Stimulated activated effector memory CD8-positive, alpha-beta T cell treated with anti-CD3 and anti-CD28 coated beads, Interleukin-12 subunit alpha, Interleukin-12 subunit beta, amount 100 ng/mL, for 72 hours (primary cell): ENCODE measurements around the gene ALDH7A1.
A peak's percentile ranks its signal among the peaks of the same experiment; 100 is the strongest.

Source experiments
- ATAC-seq: fragments of 150-1000 bp; cut with Tn5 transposase; 2 replicates; pipeline ENCODE4 v1.10.0; 2021
- DNase-seq, 2 donors: peaks; one replicate each; pipeline ENCODE4 v3.0.0; 2021 to 2022; ENCODE audit warnings: low spot score in 2 of 2
- H3K27ac Mint-ChIP-seq: one replicate; pipeline ENCODE4 v1.8.0; 2022; ENCODE audit warnings: mild to moderate bottlenecking, mixed read lengths
- H3K36me3 Mint-ChIP-seq: one replicate; pipeline ENCODE4 v1.8.0; 2022; ENCODE audit warnings: mild to moderate bottlenecking, mixed read lengths
- H3K4me1 Mint-ChIP-seq: one replicate; pipeline ENCODE4 v1.8.0; 2022; ENCODE audit warnings: mixed read lengths
- H3K4me3 Mint-ChIP-seq: one replicate; pipeline ENCODE4 v1.8.0; 2022; ENCODE audit warnings: mild to moderate bottlenecking, mixed read lengths
- H3K9me3 Mint-ChIP-seq: one replicate; pipeline ENCODE4 v1.8.0; 2022; ENCODE audit warnings: mixed read lengths

ALDH7A1 gene

GRCh38 chr5:126487596-126487995 is 107.4 kb downstream of the ALDH7A1 start:
- Mint-ChIP-seq H3K36me3 (peaks cover 90% of the 10 kb centered on the region), H3K4me3 (no peak overlapping the region), H3K27ac (no peak overlapping the region), H3K9me3 (no peaks in the 10 kb centered on the region), H3K4me1 (no peaks in the 10 kb centered on the region)
- DNase-seq = no peak
- no peak for ATAC-seq

GRCh38 chr5:126486332-126486731 is 108.7 kb downstream of the ALDH7A1 start:
- peaks cover 91% of the 10 kb centered on the region for H3K36me3 Mint-ChIP-seq

GRCh38 chr5:126484253-126484652 is 110.8 kb downstream of the ALDH7A1 start:
- Mint-ChIP-seq H3K36me3 (peaks cover 96% of the 10 kb centered on the region), H3K4me1 (no peaks in the 10 kb centered on the region), H3K9me3 (no peaks in the 10 kb centered on the region), H3K4me3 (no peak overlapping the region), H3K27ac (no peak overlapping the region)
- ATAC-seq = no peak
- DNase-seq = no peak

More at GRCh38 chr5:126486332-126486731, 108.7 kb downstream of the ALDH7A1 start:
- DNase-seq (no peak), ATAC-seq (no peak)
- no peak overlapping the region for H3K4me3 Mint-ChIP-seq
- H3K9me3 Mint-ChIP-seq = no peaks in the 10 kb centered on the region
- H3K27ac Mint-ChIP-seq = no peak overlapping the region
- H3K4me1 Mint-ChIP-seq = no peaks in the 10 kb centered on the region

GRCh38 chr5:126483156-126483555 is 111.9 kb downstream of the ALDH7A1 start:
- ATAC-seq (no peak), DNase-seq (no peak)
- peaks cover 89% of the 10 kb centered on the region for H3K36me3 Mint-ChIP-seq
- peak overlapping the region; percentile 29 for H3K27ac Mint-ChIP-seq
- H3K9me3 Mint-ChIP-seq = no peaks in the 10 kb centered on the region
- no peaks in the 10 kb centered on the region for H3K4me1 Mint-ChIP-seq
- no peak overlapping the region for H3K4me3 Mint-ChIP-seq

GRCh38 chr5:126482591-126482990 is 112.4 kb downstream of the ALDH7A1 start:
- Mint-ChIP-seq H3K4me3 (no peak overlapping the region), H3K4me1 (no peaks in the 10 kb centered on the region), H3K36me3 (peaks cover 89% of the 10 kb centered on the region), H3K27ac (peak overlapping the region; percentile 29), H3K9me3 (no peaks in the 10 kb centered on the region)
- DNase-seq = no peak
- no peak for ATAC-seq

- Mint-ChIP-seq H3K9me3 (no peaks in the 10 kb centered on the region), H3K27ac (no peak overlapping the region), H3K4me1 (no peaks in the 10 kb centered on the region), H3K4me3 (no peak overlapping the region), H3K36me3 (peaks cover 86% of the 10 kb centered on the region)
- ATAC-seq = no peak
- DNase-seq = no peak
These were observed 113.8 kb downstream of the ALDH7A1 start for GRCh38 chr5:126481243-126481642.
